ENCODE data around the gene OTOF.

The OTOF gene

DNA sequence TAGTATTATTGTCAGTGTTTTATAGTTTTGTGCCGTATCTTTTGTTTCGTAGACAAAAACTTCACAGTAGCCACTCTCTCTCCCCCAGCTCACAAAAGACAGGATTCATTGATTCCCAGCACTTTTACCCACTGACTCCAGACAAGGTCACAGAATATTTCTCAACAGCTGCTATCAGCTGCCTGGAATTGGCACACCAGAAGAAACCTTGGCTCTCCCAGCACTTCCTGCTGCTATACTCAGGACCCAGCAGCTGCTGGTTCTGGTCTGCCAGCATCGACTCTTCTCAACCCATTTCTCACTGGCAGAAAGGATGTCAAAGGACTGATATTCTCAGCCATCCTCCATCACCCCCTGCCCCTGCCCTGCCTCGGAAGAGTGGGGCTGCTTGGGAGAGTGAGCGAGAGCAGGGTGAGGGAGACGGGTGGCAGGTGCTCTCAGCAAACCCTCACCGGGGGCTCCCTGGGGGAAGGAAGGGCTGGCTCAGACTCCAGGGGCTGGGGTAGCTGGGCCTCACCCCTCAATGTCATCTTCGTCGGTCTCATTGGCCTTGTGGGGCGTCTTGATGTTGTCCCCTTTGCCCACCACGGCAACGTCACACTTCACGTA lies 6.1 kb upstream of the OTOF start:
- ChIA-PET POLR2A (no interaction called here), CTCF (interaction anchor here (1.1 kb wide), 1 partner anchor 14 kb away, joined by 3 read pairs; no protein-coding TSS in a partner anchor)
- TF ChIP-seq, protein P1, sequence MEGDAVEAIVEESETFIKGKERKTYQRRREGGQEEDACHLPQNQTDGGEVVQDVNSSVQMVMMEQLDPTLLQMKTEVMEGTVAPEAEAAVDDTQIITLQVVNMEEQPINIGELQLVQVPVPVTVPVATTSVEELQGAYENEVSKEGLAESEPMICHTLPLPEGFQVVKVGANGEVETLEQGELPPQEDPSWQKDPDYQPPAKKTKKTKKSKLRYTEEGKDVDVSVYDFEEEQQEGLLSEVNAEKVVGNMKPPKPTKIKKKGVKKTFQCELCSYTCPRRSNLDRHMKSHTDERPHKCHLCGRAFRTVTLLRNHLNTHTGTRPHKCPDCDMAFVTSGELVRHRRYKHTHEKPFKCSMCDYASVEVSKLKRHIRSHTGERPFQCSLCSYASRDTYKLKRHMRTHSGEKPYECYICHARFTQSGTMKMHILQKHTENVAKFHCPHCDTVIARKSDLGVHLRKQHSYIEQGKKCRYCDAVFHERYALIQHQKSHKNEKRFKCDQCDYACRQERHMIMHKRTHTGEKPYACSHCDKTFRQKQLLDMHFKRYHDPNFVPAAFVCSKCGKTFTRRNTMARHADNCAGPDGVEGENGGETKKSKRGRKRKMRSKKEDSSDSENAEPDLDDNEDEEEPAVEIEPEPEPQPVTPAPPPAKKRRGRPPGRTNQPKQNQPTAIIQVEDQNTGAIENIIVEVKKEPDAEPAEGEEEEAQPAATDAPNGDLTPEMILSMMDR (IDR thresholded peaks at IDR 0.05; ENCODE audit: control extremely low read depth, extremely low read depth, low read depth, missing control alignments) = no peak
- no peak for DNase-seq (ENCODE audit: extremely low spot score)

DNA sequence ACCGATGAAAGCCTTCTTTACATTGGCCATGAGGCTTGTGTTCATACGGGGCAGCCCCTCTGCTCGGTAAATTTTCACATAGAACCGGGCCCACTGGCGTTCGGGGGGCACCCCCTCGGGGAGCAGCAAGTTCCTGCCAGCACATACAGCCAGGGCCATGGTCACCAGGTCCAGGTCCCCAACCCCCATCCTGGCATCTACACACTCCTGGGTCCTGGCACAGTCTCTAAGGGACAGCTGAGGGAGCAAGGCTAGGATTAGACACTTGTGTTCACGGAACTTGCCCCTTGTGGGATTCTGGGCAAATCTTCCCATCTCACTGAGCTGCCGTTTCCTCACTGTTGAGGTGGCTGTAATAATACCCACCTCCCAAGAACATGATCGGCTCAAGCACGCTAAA lies 5.6 kb upstream of the OTOF start:
- ChIA-PET CTCF (interaction anchor here (1.1 kb wide), 1 partner anchor 14 kb away, joined by 3 read pairs; no protein-coding TSS in a partner anchor), POLR2A (no interaction called here)
- TF ChIP-seq, protein P1 (IDR thresholded peaks at IDR 0.05; ENCODE audit: control extremely low read depth, extremely low read depth, low read depth, missing control alignments) = no peak
- no peak for DNase-seq (ENCODE audit: extremely low spot score)

DNA sequence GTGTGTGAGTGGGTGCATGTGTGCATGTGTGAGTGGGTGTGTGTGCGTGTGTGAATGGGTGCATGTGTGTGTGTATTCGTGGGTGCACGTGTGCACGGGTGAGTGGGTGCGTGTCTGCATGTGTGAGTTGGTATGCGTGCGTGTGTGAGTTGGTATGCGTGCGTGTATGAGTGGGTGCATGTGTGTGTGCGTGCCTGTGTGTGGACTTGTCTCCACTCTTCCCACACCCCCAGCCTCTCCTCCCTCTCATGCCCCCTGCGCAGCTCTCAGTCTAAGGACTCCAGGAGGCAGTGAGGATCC lies 5.1 kb upstream of the OTOF start:
- ChIA-PET POLR2A (no interaction called here), CTCF (interaction anchor here (1.1 kb wide), 1 partner anchor 13 kb away, joined by 3 read pairs; no protein-coding TSS in a partner anchor)
- TF ChIP-seq, protein P1 (IDR thresholded peaks at IDR 0.05; ENCODE audit: control extremely low read depth, extremely low read depth, low read depth, missing control alignments) = no peak
- DNase-seq (ENCODE audit: extremely low spot score) = no peak

DNA sequence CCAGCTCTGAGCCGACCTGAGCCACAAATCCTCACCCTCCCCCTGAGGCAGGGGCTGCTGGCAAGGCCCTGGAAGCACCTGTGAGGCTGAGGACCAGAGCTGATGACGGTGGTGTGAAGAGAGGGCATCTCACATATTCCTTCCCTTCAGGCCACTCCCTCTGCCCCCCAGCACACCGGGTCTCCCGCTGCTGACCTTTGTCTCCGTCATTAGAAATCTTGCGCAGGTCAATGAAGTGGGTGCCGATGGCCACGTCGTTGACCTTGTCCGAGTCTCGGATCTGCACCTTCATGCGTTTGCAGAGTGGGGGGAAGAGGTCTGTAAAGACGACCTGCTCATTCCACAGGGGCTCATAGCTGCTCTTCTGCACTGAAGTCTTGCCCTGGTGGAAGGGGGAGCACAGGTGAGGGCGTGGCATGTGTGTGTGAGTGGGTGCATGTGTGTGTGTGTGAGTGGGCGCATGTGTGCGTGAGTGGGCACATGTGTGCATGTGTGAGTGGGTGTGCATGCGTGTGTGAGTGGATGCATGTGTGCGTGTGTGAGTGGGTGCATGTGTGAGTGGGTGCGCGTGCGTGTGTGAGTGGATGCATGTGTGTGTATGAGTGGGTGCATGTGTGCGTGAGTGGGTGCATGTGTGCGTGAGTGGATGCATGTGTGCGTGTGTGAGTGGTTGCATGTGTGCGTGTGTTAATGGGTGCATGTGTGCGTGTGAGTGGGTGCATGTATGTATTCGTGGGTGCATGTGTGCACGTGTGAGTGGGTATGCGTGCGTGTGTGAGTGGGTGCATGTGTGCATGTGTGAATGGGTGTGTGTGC lies 4.5 kb upstream of the OTOF start:
- DNase-seq (ENCODE audit: extremely low spot score) = no peak
- CTCF ChIA-PET = no interaction called here
- POLR2A ChIA-PET = no interaction called here
- TF ChIP-seq, protein P1 (IDR thresholded peaks at IDR 0.05; ENCODE audit: control extremely low read depth, extremely low read depth, low read depth, missing control alignments) = no peak

DNA sequence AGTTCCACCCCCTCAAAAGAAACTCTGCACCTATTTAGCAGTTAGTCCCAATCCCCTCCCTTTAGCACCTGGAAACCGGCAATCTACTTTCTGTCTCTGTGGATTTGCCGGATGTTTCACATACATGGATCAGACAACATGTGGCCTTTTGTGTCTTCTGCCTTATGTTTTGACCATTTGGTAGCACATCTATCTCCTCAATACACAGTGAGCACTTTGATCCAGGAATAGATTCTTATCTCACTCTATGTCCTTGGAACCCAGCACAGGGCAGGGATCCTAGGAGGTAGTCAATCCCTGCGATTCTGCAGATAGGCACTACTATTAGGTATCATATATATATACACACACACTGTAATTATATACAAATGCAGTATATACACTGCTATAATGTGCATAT lies 3.8 kb upstream of the OTOF start:
- POLR2A ChIA-PET = no interaction called here
- TF ChIP-seq, protein P1 (IDR thresholded peaks at IDR 0.05; ENCODE audit: control extremely low read depth, extremely low read depth, low read depth, missing control alignments) = no peak

DNA sequence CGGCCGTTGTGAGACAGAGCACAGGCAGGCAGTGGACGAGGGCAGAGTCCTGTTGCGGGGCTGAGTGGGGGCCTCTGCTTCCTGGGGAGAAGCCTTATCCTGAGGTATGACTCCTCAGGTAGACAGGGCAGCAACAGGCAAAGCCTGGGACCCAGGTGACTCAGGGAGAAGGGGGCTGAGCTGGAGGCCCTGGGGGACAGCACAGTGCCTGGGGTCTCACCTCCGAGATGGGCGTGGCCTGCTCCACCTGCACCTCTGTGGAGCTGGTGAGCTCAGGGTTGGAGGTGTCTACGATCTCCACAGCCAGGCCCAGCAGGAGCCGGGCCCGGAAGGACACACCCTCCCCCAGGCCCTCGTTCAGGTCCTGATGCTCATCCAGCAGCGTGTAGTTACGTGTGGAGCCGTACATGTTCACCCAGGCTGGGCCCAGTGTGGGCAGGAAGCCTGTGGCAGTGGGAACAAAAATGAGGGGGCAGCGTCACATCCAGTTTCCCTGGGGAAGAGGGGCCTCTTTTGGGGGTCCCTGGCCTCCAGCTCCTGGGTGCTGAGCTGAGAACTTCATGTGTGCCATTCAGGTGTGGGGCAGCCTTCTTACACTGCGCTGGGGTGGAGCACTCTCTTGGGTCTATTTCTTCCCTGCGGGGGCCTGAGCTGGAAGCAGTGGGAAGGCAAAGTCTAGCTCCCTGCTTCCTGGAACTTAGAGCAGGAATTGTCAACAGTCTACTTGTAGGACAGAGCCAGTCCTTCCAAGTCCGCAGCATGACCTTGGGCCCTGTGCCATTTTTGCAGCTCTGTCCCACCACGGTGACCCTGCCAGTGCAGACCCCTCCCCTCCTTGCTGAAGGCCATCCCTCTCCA lies 2.9 kb upstream of the OTOF start:
- no peak for DNase-seq (ENCODE audit: extremely low spot score)
- ChIA-PET CTCF (no interaction called here), POLR2A (no interaction called here)
- TF ChIP-seq, protein P1 (IDR thresholded peaks at IDR 0.05; ENCODE audit: control extremely low read depth, extremely low read depth, low read depth, missing control alignments) = no peak

More for the DNA sequence above, 3.8 kb upstream of the OTOF start:
- CTCF ChIA-PET = no interaction called here
- no peak for DNase-seq (ENCODE audit: extremely low spot score)
